Sciatic nerve (tissue), 2 donors: Measurements from ENCODE around the gene CYP4F8. TPM values are rescaled to one million over a fixed set of nuclear protein-coding genes. Genes with fewer than 3 reads are reported as not detected.
"Not testable (repeated sequence)": the region's sequence is repeated elsewhere in the genome, so short reads cannot be mapped to it uniquely, and the experiment has no call there.

Source experiments
- ATAC-seq: fragments of 200-7000 bp; cut with Tn5 transposase; one replicate; pipeline ENCODE4 v1.9.1; 2020; ENCODE audit warnings: mild to moderate bottlenecking, moderate library complexity
- DNase-seq: peaks from one replicate; pipeline ENCODE4 v3.0.0-alpha.2; 2020; ENCODE audit warnings: low spot score
- intact Hi-C: fragments of 100-400 bp; cut with DNase I; formaldehyde crosslinking; loops from one replicate; pipeline ENCODE4 v1.14.2; 2022
- total RNA-seq: library from RNA; stranded (reverse); fragmentation: NEBNext Ultra II Directional; extraction: Animal tissue kit (Norgen Biotek cat#: 25700); gene quantifications from one replicate; pipeline ENCODE4 v1.2.1, GENCODE V29; 2021
- donor health status: DM: no; HTN: no; CAD: no.
- donor health status: DM: no; HTN: no; CAD: no.

CYP4F8 gene, protein sequence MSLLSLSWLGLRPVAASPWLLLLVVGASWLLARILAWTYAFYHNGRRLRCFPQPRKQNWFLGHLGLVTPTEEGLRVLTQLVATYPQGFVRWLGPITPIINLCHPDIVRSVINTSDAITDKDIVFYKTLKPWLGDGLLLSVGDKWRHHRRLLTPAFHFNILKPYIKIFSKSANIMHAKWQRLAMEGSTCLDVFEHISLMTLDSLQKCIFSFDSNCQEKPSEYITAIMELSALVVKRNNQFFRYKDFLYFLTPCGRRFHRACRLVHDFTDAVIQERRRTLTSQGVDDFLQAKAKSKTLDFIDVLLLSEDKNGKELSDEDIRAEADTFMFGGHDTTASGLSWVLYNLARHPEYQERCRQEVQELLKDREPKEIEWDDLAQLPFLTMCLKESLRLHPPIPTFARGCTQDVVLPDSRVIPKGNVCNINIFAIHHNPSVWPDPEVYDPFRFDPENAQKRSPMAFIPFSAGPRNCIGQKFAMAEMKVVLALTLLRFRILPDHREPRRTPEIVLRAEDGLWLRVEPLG
- not detected for total RNA-seq

DNA sequence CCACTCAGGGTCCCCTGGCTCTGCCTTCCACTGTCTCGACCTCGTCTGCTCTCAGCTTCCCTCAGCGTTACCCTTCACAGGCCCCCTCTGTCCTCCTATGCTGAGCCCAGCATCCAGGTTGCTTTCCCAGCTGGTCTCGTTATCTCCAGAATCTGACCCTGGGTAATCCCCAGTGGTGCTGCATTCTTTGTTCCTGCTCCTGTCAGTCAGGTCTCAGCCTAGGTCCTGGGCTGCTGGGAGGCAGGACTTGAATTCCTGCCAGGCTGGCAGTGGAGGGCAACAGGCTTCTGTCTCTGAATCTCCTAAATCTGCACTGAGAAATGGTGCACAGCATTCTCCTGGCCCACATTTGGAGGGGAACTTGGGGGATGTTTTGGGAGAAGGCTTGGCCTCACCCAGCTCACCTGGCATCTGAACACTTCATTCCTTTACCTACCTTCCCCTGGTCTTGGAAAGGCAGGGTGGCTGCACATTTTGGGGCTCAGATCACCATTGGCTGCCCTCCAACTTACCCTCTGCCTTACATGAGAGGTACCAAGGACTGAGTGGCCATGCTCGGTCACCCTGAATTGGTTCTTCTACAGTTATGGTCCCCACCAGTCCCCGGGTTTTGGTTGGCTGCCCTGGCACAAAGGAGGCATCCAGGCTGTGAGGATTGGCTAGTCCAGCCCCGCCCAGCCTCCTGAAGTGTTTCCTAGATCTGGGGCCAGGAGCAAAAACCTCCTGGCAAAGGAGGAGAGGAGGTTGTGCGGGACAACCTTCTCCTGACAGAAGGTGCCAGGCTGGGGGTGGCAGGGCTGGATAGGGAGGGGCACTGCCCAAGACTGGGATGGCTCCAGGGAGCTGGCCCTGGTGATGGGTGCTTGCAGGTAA lies at the start of gene CYP4F8:
Gene CYP4F8, plus strand, starts transcription at position 712 of the 873 bp plus-strand sequence. CDS start 399 bp downstream, outside the sequence.
- intact Hi-C loops = no loop called here

DNA sequence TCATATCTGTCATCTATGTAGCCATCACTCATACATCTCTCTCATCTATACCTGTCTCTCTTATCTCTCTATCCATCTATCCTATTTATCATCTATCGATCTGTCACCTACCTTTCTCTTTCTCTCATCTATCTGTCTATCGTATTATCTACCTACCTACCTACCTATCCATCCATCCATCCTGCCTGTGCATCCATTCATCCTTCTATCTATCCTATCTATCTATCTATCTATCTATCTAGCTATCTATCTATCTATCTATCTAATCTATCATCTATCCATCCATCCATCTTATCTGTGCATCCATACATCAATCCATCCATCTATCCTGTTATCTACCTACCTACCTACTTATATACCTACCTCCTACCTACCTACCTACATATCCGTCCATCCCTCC lies 44.6 kb upstream of the CYP4F8 start:
- DNase-seq (no peak), ATAC-seq (no peak)
- intact Hi-C loops = no loop called here

More for the DNA sequence above, at the start of gene CYP4F8:
- DNase-seq (no peak), ATAC-seq (no peak)

DNA sequence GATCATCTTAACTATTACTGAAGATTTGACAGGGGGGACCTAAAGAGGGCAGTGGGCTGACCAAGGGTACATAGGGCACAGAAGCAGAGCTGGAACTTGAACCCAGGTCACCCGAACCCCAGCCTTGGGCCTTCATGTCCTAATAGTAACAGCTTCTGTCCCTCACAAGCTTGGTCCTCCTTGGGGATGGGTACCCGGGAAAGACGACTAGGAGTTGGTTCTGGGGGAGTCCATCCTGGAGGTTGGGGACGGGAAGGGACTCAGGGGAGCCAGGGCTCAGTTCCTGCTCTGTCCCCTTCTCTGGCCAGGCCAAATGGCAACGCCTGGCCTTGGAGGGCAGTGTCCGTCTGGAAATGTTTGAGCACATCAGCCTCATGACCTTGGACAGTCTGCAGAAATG lies 39.6 kb upstream of the CYP4F8 start:
- DNase-seq (peak; percentile 15), ATAC-seq (no peak)
- intact Hi-C loops = no loop called here

DNA sequence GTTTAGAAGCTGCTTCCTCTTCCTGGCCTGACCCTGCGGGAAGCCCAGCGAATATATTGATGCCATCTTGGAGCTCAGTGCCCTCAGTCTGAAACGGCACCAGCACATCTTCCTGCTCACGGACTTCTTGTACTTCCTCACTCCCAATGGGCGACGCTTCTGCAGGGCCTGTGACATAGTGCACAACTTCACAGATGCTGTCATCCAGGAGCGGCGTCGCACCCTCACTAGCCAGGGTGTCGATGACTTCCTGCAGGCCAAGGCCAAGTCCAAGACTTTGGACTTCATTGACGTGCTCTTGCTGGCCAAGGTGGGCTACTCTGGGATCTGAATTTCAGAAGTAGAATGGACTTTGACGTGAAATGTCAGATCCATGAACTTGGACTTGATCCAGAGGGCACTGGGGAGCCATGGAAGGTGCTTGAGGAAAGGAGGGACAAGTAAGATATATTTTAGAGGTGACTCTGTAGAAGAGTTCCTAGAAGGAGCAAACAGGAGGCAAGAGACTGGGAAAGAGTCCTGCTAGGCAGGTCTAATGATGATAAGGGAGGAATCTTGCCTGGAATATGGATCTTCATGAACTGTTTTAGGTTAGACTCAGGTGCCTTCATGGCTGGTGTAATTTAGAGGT lies 38.4 kb upstream of the CYP4F8 start:
- intact Hi-C loops = no loop called here
- ATAC-seq = no peak
- DNase-seq = peak; percentile 43

DNA sequence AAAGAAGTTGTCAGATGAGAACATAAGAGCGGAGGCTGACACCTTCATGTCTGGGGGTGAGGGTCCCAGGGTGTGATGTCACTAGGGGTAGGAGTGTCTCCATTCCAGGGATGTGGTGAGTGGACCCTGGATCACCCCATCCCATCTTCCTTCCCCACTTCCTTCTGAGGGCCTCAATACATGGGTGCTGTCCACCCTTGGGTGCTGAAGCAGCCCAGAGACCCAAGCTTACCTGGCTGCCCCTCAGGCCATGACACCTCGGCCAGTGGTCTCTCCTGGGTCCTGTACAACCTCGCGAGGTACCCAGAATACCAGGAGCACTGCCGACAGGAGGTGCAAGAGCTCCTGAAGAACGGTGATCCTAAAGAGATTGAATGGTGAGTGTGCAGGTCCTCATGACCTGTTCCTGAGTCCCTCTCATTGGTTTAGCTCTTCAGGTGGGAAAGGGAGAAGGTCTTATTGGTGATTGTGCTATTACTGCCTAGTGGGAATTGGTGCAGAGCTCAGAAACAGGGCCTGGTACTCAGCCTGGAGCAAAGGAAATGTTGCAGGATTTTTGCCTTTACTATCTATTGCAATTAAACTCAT lies 37.7 kb upstream of the CYP4F8 start:
- intact Hi-C loops = no loop called here
- peak; percentile 8 for DNase-seq
- no peak for ATAC-seq

DNA sequence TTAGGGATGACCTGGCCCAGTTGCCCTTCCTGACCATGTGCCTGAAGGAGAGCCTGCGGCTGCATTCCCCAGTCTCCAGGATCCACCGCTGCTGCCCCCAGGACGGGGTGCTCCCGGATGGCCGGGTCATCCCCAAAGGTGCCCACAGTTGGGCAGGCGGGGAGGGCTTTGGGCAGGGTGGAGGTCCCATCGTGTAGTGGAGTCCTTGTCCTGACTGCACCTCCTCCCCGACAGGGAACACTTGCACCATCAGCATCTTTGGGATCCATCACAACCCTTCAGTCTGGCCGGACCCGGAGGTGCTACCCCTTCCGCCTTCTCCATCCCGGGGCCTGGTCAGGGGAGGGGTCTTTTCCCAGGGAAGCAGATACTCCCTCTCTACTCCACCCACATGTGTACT lies 31.7 kb upstream of the CYP4F8 start:
- DNase-seq = no peak
- no peak for ATAC-seq
- intact Hi-C loops = no loop called here

DNA sequence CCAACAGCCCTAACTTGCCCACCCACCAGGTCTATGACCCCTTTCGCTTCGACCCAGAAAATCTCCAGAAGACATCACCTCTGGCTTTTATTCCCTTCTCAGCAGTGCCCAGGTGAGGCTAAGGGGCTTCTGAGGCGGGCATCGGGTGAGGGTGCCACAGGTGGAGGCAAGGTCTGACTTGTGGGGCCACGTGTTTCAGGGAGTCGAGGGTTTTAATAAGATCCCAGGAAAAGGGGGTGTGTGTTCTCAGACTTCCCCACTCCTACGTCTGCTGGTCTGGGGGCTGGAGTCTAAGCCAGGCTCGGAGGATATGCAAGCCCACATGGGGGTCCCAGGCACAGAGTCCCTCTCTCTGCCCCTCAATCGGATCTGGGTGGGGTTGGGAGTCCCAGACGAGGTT lies 30.9 kb upstream of the CYP4F8 start:
- DNase-seq (no peak), ATAC-seq (no peak)
- intact Hi-C loops = no loop called here

DNA sequence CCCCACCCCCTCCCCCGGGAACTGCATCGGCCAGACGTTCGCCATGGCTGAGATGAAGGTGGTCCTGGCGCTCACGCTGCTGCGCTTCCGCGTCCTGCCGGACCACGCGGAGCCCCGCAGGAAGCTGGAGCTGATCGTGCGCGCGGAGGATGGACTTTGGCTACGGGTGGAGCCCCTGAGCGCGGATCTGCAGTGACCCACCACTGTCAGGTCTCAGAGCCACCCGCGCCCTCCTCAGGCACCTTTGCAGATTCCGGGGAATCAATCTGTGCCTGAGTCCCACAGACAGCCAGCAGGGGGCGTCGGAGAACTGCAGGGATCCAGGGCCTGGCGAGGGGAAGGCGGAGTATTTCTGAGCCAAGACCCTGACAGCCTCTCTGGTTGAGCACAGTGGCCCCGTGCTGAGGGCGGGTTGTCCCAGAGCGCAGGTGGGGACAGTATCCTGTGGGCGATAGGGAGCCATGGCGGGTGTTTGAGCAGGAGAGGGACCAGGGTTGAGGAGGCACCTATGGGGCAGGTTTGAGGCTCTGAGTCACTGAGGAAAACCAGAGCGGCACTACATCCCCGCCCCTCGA lies 30.4 kb upstream of the CYP4F8 start:
- intact Hi-C loops = no loop called here
- peak; percentile 71 for ATAC-seq
- peak; percentile 88 for DNase-seq

DNA sequence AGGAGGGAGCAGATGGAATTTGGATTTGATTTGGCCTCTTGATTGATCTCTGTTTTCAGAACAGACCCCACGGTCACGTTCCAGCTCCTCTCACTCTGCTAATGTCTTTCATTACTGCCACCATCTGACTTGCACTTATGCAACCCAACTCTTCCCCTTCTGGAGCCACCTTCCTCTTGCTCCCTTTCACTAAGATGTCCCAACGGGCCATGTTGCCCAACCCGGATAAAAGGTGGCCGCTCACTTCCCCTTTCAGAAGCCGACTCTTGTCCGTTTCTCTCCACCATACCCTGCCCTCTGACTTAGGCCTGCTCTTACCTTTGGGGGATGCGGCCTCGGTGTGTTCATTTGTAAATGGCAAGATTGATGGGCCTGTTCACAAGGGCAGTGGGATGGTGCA lies 27.4 kb upstream of the CYP4F8 start:
- ATAC-seq = no peak
- intact Hi-C loops = no loop called here
- peak; percentile 58 for DNase-seq

DNA sequence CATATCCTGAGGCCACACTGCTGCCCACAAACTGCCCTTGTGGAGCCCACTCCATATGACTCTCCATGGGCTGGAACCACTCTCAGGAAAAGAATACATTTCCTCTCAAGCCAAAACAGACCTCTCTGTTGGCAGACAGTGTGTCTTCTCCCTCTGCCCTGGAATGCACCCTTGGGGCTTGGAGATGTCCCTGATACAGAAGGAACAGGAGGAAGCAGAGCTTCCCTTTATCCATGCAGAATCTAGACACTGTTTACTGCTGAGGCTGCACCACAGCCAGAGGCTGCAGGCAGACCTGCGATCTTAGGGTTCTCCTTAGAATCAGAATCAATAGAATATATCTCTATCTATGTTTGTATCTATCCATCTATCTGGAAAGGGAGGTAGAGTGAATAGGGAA lies 26.8 kb upstream of the CYP4F8 start:
- intact Hi-C loops = no loop called here
- no peak for ATAC-seq
- no peak for DNase-seq

DNA sequence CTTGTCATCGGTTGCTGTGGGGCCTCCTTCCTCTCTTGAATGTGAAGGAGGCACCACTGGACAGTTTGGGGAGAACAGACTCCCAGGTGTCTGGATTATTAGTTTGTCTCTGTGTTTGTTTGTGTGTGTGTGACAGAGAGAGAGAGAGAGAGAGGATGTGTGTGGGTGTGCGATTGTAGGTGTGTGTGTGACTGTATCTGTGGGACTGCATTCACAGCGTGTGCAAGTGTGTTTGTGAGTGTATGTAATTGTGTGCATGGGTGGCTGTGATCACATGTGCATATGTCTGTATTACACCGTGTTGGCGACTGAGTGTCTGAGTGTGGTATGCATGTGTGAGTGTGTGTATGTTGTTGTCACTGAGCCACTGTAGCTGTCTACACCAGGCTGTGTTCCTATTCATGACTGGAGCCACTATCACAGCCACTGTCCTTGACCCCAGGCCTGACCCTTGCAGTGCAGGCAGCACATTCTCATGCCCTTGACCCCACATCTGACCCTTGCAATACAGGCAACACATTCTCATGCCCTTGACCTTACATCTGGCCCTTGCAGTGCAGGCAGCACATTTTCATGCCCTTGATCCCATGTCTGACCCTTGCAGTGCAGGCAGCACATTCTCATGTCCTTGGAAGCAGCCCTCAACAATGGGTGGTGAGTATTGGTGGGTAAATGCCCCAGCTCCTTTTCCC lies 25.1 kb upstream of the CYP4F8 start:
- no peak for ATAC-seq
- no peak for DNase-seq
- intact Hi-C loops = no loop called here

DNA sequence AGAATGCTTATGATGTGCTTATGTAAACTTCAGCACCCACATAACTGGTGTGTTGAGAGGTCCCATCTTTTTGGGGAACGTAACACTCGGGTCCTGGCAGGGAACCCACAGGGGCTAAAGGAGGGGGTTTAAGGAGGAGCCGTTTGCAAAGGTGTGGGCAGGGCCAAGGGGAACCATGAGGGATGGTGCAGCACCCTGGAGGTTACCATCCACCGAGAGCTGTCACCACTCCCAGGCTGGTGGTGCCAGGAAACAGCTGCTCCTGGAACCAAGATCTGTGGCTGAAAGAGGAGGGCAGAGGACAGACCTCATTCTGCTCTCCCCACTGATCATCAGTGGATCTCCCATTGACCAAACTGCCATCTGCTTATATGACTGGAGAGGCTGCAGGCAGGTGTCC lies 23.2 kb upstream of the CYP4F8 start:
- intact Hi-C loops = no loop called here
- ATAC-seq (no peak), DNase-seq (no peak)

DNA sequence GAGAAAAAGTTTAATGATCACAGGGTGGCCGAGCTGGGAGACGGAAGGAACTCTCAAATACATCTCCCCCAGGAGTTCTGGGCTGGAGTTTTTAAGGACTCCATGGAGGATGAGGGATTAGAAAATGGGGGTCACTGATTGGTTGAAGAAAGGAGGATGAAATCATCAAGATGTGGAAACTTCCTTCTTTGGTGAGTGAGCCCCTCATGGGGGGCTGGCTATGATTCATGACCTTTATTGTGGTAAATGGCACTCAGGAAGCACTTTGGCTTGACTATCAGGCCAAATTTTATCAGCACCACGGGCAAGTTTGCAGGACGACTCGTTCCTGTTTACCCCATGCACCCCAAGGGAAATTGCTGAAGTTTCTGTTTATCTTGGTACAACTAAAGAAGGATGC lies 22.5 kb upstream of the CYP4F8 start:
- ATAC-seq, DNase-seq, intact Hi-C loops: not testable (repeated sequence)

DNA sequence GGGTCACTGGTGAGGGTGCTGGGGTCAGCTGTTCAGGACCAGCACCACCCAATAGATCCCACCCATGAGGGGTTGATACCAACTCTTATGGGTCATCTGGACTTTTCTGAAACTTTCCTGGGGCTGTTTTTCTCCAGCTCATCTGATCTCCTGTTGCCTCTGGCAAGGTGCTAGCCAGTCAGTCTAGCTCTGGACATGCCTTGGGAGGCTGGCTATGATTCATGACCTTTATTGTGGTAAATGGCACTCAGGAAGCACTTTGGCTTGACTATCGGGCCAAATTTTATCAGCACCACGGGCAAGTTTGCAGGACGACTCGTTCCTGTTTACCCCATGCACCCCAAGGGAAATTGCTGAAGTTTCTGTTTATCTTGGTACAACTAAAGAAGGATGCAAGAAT lies 21.3 kb upstream of the CYP4F8 start:
- ATAC-seq, intact Hi-C loops, DNase-seq: not testable (repeated sequence)

DNA sequence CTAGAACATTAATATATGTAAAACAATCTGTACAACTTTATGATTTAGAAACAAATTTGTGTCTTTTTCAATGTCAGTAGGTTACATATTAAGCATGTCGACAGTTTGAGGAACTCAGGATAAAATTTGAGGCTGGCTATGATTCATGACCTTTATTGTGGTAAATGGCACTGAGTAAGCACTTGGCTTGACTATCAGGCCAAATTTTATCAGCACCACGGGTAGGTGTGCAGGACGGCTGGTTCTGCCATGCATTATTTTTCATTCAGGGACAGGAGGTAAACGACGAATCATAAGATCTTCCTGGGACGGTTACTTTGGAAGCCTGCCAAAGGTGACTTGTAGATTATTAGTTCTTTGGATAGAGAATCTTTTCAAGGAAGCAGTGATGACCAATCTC lies 19.9 kb upstream of the CYP4F8 start:
- intact Hi-C loops = no loop called here
- ATAC-seq = no peak
- DNase-seq = no peak

DNA sequence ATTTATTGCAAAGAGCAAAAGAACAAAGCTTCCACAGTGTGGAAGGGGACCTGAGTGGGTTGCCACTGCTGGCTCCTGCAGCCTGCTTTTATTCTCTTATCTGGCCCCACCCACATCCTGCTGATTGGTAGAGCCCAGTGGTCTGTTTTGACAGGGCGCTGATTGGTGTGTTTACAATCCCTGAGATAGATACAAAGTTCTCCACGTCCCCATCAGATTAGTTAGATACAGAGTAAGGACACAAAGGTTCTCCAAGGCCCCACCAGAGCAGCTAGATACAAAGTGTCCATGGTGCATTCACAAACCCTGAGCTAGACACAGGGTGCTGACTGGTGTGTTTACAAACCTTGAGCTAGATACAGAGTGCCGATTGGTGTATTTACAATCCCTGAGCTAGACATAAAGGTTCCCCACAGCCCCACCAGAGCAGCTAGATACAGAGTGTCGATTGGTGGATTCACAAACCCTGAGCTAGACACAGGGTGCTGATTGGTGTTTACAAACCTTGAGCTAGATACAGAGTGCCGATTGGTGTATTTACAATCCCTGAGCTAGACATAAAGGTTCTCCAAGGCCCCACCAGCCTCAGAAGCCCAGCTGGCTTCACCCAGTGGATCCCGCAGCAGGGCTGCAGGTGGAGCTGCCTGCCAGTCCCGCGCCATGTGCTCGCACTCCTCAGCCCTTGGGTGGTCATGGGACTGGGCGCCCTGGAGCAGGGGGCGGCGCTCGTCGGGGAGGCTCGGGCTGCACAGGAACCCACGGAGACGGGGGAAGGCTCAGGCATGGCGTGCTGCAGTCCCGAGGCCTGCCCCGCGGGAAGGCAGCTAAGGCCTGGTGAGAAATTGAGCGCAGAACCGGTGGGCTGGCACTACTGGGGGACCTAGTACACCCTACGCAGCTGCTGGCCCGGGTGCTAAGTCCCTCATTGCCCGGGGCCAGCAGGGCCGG lies 6.8 kb upstream of the CYP4F8 start:
- intact Hi-C loops, DNase-seq, ATAC-seq: not testable (repeated sequence)

DNA sequence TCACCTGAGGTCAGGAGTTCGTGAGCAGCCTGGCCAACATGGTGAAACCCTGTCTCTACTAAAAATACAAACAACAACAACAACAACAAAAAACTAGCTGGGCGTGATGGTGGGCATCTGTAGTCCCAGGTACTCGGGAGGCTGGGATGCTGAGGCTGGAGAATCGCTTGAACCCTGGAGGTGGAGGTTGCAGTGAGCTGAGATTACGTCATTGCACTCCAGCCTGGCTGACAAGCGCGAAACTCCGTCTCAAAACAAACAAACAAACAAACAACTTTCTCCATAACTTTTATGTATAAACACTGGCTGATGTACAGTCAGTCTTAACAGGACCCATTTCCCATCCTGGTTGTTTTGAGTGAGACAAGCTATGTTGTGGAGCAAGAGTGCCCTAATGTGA lies 5.8 kb upstream of the CYP4F8 start:
- no peak for DNase-seq

More for the DNA sequence above, 5.8 kb upstream of the CYP4F8 start:
- intact Hi-C loops = no loop called here
- ATAC-seq = no peak
